AG04450 (cell line): ENCODE results near the gene MYL6B. TPM values are rescaled to one million over a fixed set of nuclear protein-coding genes. Genes with fewer than 3 reads are reported as not detected.

Source experiments
- CTCF ChIA-PET: fragments of 300-600, 350-600 bp; formaldehyde crosslinking; extraction: SDS; loops from one replicate; lab custom pipeline; 2022; ENCODE audit warnings: antibody characterized with exemption, inconsistent platforms; lab: Charles Lee
- POLR2A ChIA-PET: fragments of 350-600 bp; formaldehyde crosslinking; extraction: SDS; loops from one replicate; lab custom pipeline; 2021; ENCODE audit warnings: antibody characterized with exemption, inconsistent platforms; lab: Yijun Ruan, JAX
- DNase-seq: peaks from one replicate; pipeline ENCODE4 v3.0.0-alpha.2; 2011; ENCODE audit warnings: low read depth, low spot score
- H3K27ac ChIP-seq: one replicate; pipeline ENCODE4 v1.5.1; 2012; ENCODE audit warnings: low read depth, low read length, control low read depth
- H3K27me3 ChIP-seq: one replicate; pipeline ENCODE4 v1.6.0; 2012; ENCODE audit warnings: low read length; ENCODE audit not compliant: control insufficient read depth, insufficient read depth
- H3K4me3 ChIP-seq: 2 replicates; pipeline ENCODE4 v1.5.1; 2011; ENCODE audit warnings: mild to moderate bottlenecking, low read depth, low read length, control low read depth
- H3K9me3 ChIP-seq: 2 replicates; pipeline ENCODE4 v1.5.1; 2012; ENCODE audit warnings: low read length; ENCODE audit not compliant: control insufficient read depth, insufficient read depth
- CTCF ChIP-seq: IDR thresholded peaks from 2 replicates; pipeline ENCODE4 v1.5.1; 2011; ENCODE audit warnings: low read depth, low read length, control low read depth, inconsistent platforms
- polyA plus RNA-seq: library from polyadenylated mRNA; depleted of rRNA; stranded (reverse); fragments of >200 nt; gene quantifications from 2 replicates; pipeline ENCODE4 v1.2.3, GENCODE V29; 2011; rRNA removed

Gene MYL6B
- polyA plus RNA-seq, 1 experiment: 124 TPM

GRCh38 chr12:56202838-56203237 is 50.5 kb downstream of the MYL6B start:
- DNase-seq: no peak
- no peak overlapping the region for H3K27ac ChIP-seq
- ChIA-PET POLR2A (no interaction called here), CTCF (interaction anchor here (1.6 to 3.2 kb wide), 2 partner anchors 10 to 14 kb away, joined by 8 to 15 read pairs; partner anchors contain the start of gene SMARCC2)
- no peaks in the 10 kb centered on the region for H3K27me3 ChIP-seq
- no peak for TF ChIP-seq CTCF
- H3K4me3 ChIP-seq: no peak overlapping the region
- no peaks in the 10 kb centered on the region for H3K9me3 ChIP-seq

- DNase-seq: no peak
- H3K9me3 ChIP-seq: no peaks in the 10 kb centered on the region
- CTCF ChIA-PET: interaction anchor here (0.6 to 5.3 kb wide), 3 partner anchors 15 to 134 kb away, joined by 4 to 37 read pairs (median 15); partner anchors contain the start of genes RNF41 and SMARCC2
Observed at GRCh38 chr12:56204275-56204674, 51.9 kb downstream of the MYL6B start.

GRCh38 chr12:56205445-56205844 is 53.1 kb downstream of the MYL6B start:
- ChIA-PET POLR2A (interaction anchor here (0.6 to 4.1 kb wide), 2 partner anchors 16 to 54 kb away, joined by 7 to 20 read pairs; partner anchors contain the start of gene RNF41), CTCF (interaction anchor here (1.4 to 5.3 kb wide), 3 partner anchors 16 to 28 kb away, joined by 3 to 37 read pairs (median 15); partner anchors contain the start of genes RNF41 and SMARCC2)
- no peak overlapping the region for H3K27ac ChIP-seq
- no peaks in the 10 kb centered on the region for H3K27me3 ChIP-seq
- no peak for DNase-seq
- TF ChIP-seq CTCF: 0 out of 2 replicates have a peak, but pooled peaks have one; percentile 2
- H3K4me3 ChIP-seq: no peak overlapping the region
- H3K9me3 ChIP-seq: no peaks in the 10 kb centered on the region

More at GRCh38 chr12:56204275-56204674, 51.9 kb downstream of the MYL6B start:
- H3K27me3 ChIP-seq: no peaks in the 10 kb centered on the region
- TF ChIP-seq CTCF: no peak
- no peak overlapping the region for H3K4me3 ChIP-seq
- H3K27ac ChIP-seq: no peak overlapping the region
- POLR2A ChIA-PET: no interaction called here

- Histone ChIP-seq H3K27ac (no peak overlapping the region), H3K4me3 (no peak overlapping the region), H3K27me3 (no peaks in the 10 kb centered on the region), H3K9me3 (no peaks in the 10 kb centered on the region)
- CTCF ChIA-PET: interaction anchor here (0.6 to 5.3 kb wide), 6 partner anchors 10 to 129 kb away, joined by 3 to 37 read pairs (median 5); partner anchors contain the start of genes RNF41 and SMARCC2
- peak; percentile 65 for TF ChIP-seq CTCF
- POLR2A ChIA-PET: interaction anchor here (1.5 to 4.1 kb wide), 2 partner anchors 10 to 15 kb away, joined by 6 to 20 read pairs; partner anchors contain the start of gene RNF41
- no peak for DNase-seq
Observed at GRCh38 chr12:56206452-56207166, 54.2 kb downstream of the MYL6B start.

Other genes with a start within 250 kb of the MYL6B start
- gene PYM1, start 224.7 kb upstream of the MYL6B start, polyA plus RNA-seq: 34.9 and 35.3 TPM in 2 replicates
- gene DGKA, start 221.4 kb upstream of the MYL6B start, polyA plus RNA-seq: 53.6 and 59.7 TPM in 2 replicates
- gene PMEL, start 186.5 kb upstream of the MYL6B start, polyA plus RNA-seq: 1.6 and 2.2 TPM in 2 replicates
- gene CDK2, start 185.8 kb upstream of the MYL6B start, polyA plus RNA-seq: 30.6 and 38.8 TPM in 2 replicates
- gene RAB5B, start 178.5 kb upstream of the MYL6B start, polyA plus RNA-seq: 136 and 157 TPM in 2 replicates
- 21.0 and 22.8 TPM in 2 replicates for gene SUOX, start 155.3 kb upstream of the MYL6B start, polyA plus RNA-seq
- 3.9 and 4.7 TPM in 2 replicates for gene IKZF4, start 131.5 kb upstream of the MYL6B start, polyA plus RNA-seq
- gene RPS26, start 110.7 kb upstream of the MYL6B start, polyA plus RNA-seq: 348 and 382 TPM in 2 replicates
- 1.7 and 2.1 TPM in 2 replicates for gene ERBB3, start 72.4 kb upstream of the MYL6B start, polyA plus RNA-seq
- gene PA2G4, start 48.0 kb upstream of the MYL6B start, polyA plus RNA-seq: 169 and 223 TPM in 2 replicates
- 7,461 and 7,686 TPM in 2 replicates for gene RPL41, start 36.0 kb upstream of the MYL6B start, polyA plus RNA-seq
- 1.5 and 1.9 TPM in 2 replicates for gene ZC3H10, start 34.3 kb upstream of the MYL6B start, polyA plus RNA-seq
- 127 and 140 TPM in 2 replicates for gene ESYT1, start 24.3 kb upstream of the MYL6B start, polyA plus RNA-seq
- gene MYL6, start 5.8 kb downstream of the MYL6B start, polyA plus RNA-seq: 5,661 and 5,957 TPM in 2 replicates
- 90.2 and 101 TPM in 2 replicates for gene SMARCC2, start 36.9 kb downstream of the MYL6B start, polyA plus RNA-seq
- gene RNF41, start 69.3 kb downstream of the MYL6B start, polyA plus RNA-seq: 97.2 and 123 TPM in 2 replicates
- gene NABP2, start 71.8 kb downstream of the MYL6B start, polyA plus RNA-seq: 46.9 and 52.5 TPM in 2 replicates
- gene SLC39A5, start 77.5 kb downstream of the MYL6B start, polyA plus RNA-seq: not detected in 2 replicates
- gene ANKRD52, start 105.8 kb downstream of the MYL6B start, polyA plus RNA-seq: 16.0 and 20.2 TPM in 2 replicates
- gene COQ10A, start 114.4 kb downstream of the MYL6B start, polyA plus RNA-seq: 12.1 and 15.6 TPM in 2 replicates
- 167 and 173 TPM in 2 replicates for gene CS, start 147.7 kb downstream of the MYL6B start, polyA plus RNA-seq
- gene CNPY2, start 163.4 kb downstream of the MYL6B start, polyA plus RNA-seq: 186 and 194 TPM in 2 replicates
- 18.5 and 22.2 TPM in 2 replicates for gene PAN2, start 181.4 kb downstream of the MYL6B start, polyA plus RNA-seq
- 0.19 TPM in 1 of 2 replicates, not detected in the other for gene IL23A, start 186.3 kb downstream of the MYL6B start, polyA plus RNA-seq
- gene STAT2, start 207.5 kb downstream of the MYL6B start, polyA plus RNA-seq: 179 and 193 TPM in 2 replicates
- not detected in 2 replicates for gene APOF, start 210.3 kb downstream of the MYL6B start, polyA plus RNA-seq